HepG2 (cell line): Measurements from ENCODE around the gene ECHDC1. TPM values are rescaled to one million over a fixed set of nuclear protein-coding genes. Genes with fewer than 3 reads are reported as not detected.

Source experiments
- CBFB ChIP-seq: sonication (generic); formaldehyde crosslinking; IDR thresholded peaks from 2 replicates; pipeline ENCODE4 v1.4.0; 2020; ENCODE audit warnings: missing genetic modification reagents
- CEBPZ ChIP-seq: IDR thresholded peaks from 2 replicates; pipeline ENCODE4 v1.6.1; 2012; ENCODE audit warnings: low read length, improper control_type of control experiment
- GABPB1 ChIP-seq: IDR thresholded peaks from 2 replicates; pipeline ENCODE4 v1.6.1; 2016; ENCODE audit warnings: mild to moderate bottlenecking, missing genetic modification reagents, moderate library complexity, missing compliant biosample characterization
- HNF1A ChIP-seq, 2 experiments: sonication (generic) in 1 of 2; formaldehyde crosslinking in 1 of 2; IDR thresholded peaks; 2 replicates each; pipeline versions ENCODE4 v1.4.0 to v1.6.1; 2016 to 2020; ENCODE audit warnings: borderline replicate concordance in 1 of 2, low read depth in 1 of 2, mild to moderate bottlenecking in 1 of 2, missing genetic modification reagents in 1 of 2
- MTA3 ChIP-seq: sonication (generic); formaldehyde crosslinking; IDR thresholded peaks from 2 replicates; pipeline ENCODE4 v1.4.0; 2020; ENCODE audit warnings: missing genetic modification reagents
- MZF1 ChIP-seq: sonication (generic); formaldehyde crosslinking; IDR thresholded peaks from 2 replicates; pipeline ENCODE4 v1.8.1; 2023; ENCODE audit warnings: mild to moderate bottlenecking, missing genetic modification reagents, borderline replicate concordance
- NFYC ChIP-seq: IDR thresholded peaks from 2 replicates; pipeline ENCODE4 v1.6.1; 2016; ENCODE audit warnings: missing genetic modification reagents, missing compliant biosample characterization
- U2AF2 ChIP-seq: fragments of 200-400 bp; formaldehyde crosslinking; IDR thresholded peaks from 2 replicates; pipeline ENCODE4 v1.6.1; 2017; ENCODE audit warnings: low read depth, mild to moderate bottlenecking, low read length
- ZBTB37 ChIP-seq: sonication (generic); formaldehyde crosslinking; IDR thresholded peaks from 2 replicates; pipeline ENCODE4 v1.4.0; 2020; ENCODE audit warnings: mild to moderate bottlenecking, missing genetic modification reagents
- ZNF354B ChIP-seq: sonication (generic); formaldehyde crosslinking; IDR thresholded peaks from 2 replicates; pipeline ENCODE4 v1.8.0; 2022; ENCODE audit warnings: mild to moderate bottlenecking, missing genetic modification reagents
- ZNF629 ChIP-seq: sonication (generic); formaldehyde crosslinking; conservative IDR thresholded peaks from 2 replicates; pipeline ENCODE4 v1.5.0; 2020; ENCODE audit warnings: missing genetic modification reagents
- ZNF737 ChIP-seq: sonication (generic); formaldehyde crosslinking; IDR thresholded peaks from 2 replicates; pipeline ENCODE4 v1.5.0; 2020; ENCODE audit warnings: missing genetic modification reagents, mild to moderate bottlenecking, borderline replicate concordance
- ZNF773 ChIP-seq: sonication (generic); formaldehyde crosslinking; IDR thresholded peaks from 2 replicates; pipeline ENCODE4 v1.4.0; 2020; ENCODE audit warnings: missing genetic modification reagents, borderline replicate concordance
- ZSCAN9 ChIP-seq: IDR thresholded peaks from 2 replicates; pipeline ENCODE4 v1.6.1; 2016; ENCODE audit warnings: borderline replicate concordance
- polyA plus RNA-seq, 8 experiments: library from polyadenylated mRNA; depleted of rRNA in 3 of 8; stranded (reverse) in 7 of 8; unstranded in 1 of 8; fragments of >200 nt; fragmentation: Illumina TruSeq in 4 of 8; extraction: Trizol in 4 of 8; gene quantifications; 2 replicates each; pipeline versions ENCODE4 v1.2.1 to v1.2.3, GENCODE V29; 2011 to 2016; ENCODE audit warnings: low read depth in 4 of 8, missing spikeins in 1 of 8, mixed read lengths in 1 of 8; ENCODE audit not compliant: insufficient read depth in 1 of 8
- total RNA-seq, 5 experiments: library from RNA; depleted of rRNA; stranded (reverse); fragments of >200 nt; fragmentation: Illumina TruSeq; extraction: Trizol; gene quantifications; 2 replicates each; pipeline ENCODE4 v1.2.3, GENCODE V29; 2016; ENCODE audit warnings: low read depth in 1 of 5
- TF ChIP-seq, protein P1 (sequence below): sonication (generic); formaldehyde crosslinking; IDR thresholded peaks from 2 replicates; pipeline ENCODE4 v1.8.0; 2022; ENCODE audit warnings: mild to moderate bottlenecking, missing genetic modification reagents, borderline replicate concordance
- TF ChIP-seq, protein P2 (sequence below): sonication (generic); formaldehyde crosslinking; IDR thresholded peaks from 2 replicates; pipeline ENCODE4 v1.9.0; 2021; ENCODE audit warnings: missing genetic modification reagents, borderline replicate concordance

ECHDC1 gene
- total and polyA plus RNA-seq, 2 of the 13 experiments (the other 11 are each of a cell fraction or from before 2014, with no cell fraction given) = 32.8 to 98.1 TPM

GRCh38 chr6:127266178-127266891, 77.1 kb downstream of the ECHDC1 start, which contains the start of gene RNF146 (continued):
- TF ChIP-seq CEBPZ (no peak), ZNF629 (CRISPR knock-in tag) (no peak), GABPB1 (CRISPR knock-in tag) (no peak), ZNF737 (CRISPR knock-in tag) (no peak), HNF1A (IDR thresholded peaks at IDR 0.05; ENCODE audit: low read depth) (no peak), HNF1A (CRISPR knock-in tag; IDR thresholded peaks at IDR 0.05; ENCODE audit: borderline replicate concordance) (no peak; the same call in 1 of the 2 replicates), ZNF354B (CRISPR knock-in tag) (0 out of 2 replicates have a peak, but pooled peaks have one; percentile 48), ZSCAN9 (CRISPR knock-in tag) (no peak; the same call in 1 of the 2 replicates), ZBTB37 (no peak), U2AF2 (0 out of 2 replicates have a peak, but pooled peaks have one; percentile 67), MZF1 (CRISPR knock-in tag) (no peak), CBFB (CRISPR knock-in tag) (no peak), MTA3 (CRISPR knock-in tag) (no peak), ZNF773 (CRISPR knock-in tag) (no peak), NFYC (CRISPR knock-in tag) (no peak)
- TF ChIP-seq, protein P1, sequence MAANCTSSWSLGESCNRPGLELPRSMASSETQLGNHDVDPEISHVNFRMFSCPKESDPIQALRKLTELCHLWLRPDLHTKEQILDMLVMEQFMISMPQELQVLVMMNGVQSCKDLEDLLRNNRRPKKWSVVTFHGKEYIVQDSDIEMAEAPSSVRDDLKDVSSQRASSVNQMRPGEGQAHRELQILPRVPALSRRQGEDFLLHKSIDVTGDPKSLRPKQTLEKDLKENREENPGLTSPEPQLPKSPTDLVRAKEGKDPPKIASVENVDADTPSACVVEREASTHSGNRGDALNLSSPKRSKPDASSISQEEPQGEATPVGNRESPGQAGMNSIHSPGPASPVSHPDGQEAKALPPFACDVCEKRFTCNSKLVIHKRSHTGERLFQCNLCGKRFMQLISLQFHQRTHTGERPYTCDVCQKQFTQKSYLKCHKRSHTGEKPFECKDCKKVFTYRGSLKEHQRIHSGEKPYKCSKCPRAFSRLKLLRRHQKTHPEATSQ (CRISPR knock-in tag) = no peak; the same call in 1 of the 2 replicates
- TF ChIP-seq, protein P2, sequence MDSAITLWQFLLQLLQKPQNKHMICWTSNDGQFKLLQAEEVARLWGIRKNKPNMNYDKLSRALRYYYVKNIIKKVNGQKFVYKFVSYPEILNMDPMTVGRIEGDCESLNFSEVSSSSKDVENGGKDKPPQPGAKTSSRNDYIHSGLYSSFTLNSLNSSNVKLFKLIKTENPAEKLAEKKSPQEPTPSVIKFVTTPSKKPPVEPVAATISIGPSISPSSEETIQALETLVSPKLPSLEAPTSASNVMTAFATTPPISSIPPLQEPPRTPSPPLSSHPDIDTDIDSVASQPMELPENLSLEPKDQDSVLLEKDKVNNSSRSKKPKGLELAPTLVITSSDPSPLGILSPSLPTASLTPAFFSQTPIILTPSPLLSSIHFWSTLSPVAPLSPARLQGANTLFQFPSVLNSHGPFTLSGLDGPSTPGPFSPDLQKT (CRISPR knock-in tag) = no peak
